Activated naive CD4-positive, alpha-beta T cell treated with anti-CD3 and anti-CD28 coated beads, Interleukin-2, amount 50 U/mL, for 24 hours (primary cell): ENCODE data around the gene ASB1.

Experiments used
- H3K27ac Mint-ChIP-seq: one replicate; pipeline ENCODE4 v1.8.0; 2021; ENCODE audit warnings: mild to moderate bottlenecking, mixed read lengths
- H3K27me3 Mint-ChIP-seq: one replicate; pipeline ENCODE4 v1.8.0; 2021; ENCODE audit warnings: mixed read lengths
- H3K36me3 Mint-ChIP-seq: one replicate; pipeline ENCODE4 v1.8.0; 2021; ENCODE audit warnings: mixed read lengths
- H3K4me1 Mint-ChIP-seq: one replicate; pipeline ENCODE4 v1.8.0; 2021; ENCODE audit warnings: mixed read lengths
- H3K4me3 Mint-ChIP-seq: one replicate; pipeline ENCODE4 v1.8.0; 2021; ENCODE audit warnings: mild to moderate bottlenecking, mixed read lengths
- H3K9me3 Mint-ChIP-seq: one replicate; pipeline ENCODE4 v1.8.0; 2021; ENCODE audit warnings: mixed read lengths

The ASB1 gene

DNA sequence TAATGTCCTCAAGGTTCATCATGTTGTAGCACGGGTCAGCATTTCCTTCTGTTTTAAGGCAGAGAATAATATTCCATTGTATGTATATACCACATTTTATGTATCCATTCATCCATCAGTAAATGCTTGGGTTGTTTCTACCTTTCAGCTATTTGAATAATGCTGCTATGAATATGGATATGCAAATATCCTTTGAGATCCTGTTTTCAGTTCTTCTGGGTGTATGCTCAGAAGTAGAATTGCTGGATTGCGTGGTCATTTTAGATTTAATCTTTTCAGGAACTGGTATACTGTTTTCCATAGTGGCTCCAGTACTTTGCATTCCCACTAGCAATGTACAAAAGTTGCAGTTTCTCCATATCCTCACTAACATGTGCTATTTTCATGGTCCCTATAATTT, 13.4 kb upstream of the ASB1 start:
- no peaks in the 10 kb centered on the region for H3K27me3 Mint-ChIP-seq

DNA sequence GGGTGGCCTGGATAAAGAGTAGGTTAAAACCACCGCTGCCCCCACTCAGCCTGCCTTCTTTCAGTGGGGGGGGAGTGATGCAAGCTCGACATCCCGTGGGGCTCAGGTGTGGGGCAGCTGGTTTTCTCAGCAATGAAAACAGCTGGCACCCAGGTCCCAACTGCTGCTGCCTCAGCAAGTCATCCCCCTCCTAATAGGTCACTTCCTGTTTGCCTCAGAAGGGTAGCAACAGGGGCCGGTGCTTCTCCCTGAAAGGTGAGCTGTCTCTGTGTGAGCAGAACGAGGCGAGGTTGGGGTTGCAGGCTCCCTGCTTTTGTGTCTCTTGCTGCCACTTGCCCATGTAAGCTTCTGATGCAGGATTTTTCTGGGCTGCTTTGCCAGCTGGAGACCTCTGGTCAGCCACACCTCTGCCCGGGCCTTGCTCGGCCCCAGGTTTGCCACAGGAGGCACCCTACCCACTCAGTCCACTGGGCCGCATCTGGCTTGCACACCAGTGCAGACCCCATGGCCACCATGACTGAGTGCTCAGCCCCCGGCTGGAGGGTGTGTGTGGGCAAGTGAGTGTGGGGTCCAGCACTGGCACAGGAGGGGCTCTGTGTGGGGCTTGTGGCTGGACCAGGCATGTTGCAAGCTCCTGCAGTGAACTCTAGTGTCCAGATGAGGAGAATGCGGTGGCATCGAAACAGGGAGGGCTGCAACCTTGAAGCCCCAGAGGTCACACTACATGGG, 11.5 kb upstream of the ASB1 start:
- Mint-ChIP-seq H3K9me3 (no peaks in the 10 kb centered on the region), H3K27ac (no peak overlapping the region), H3K4me1 (no peaks in the 10 kb centered on the region), H3K36me3 (peaks cover 3% of the 10 kb centered on the region), H3K27me3 (no peaks in the 10 kb centered on the region), H3K4me3 (no peak overlapping the region)

More for the DNA sequence above, 13.4 kb upstream of the ASB1 start:
- H3K4me3 Mint-ChIP-seq = no peak overlapping the region
- no peaks in the 10 kb centered on the region for H3K4me1 Mint-ChIP-seq
- no peak overlapping the region for H3K27ac Mint-ChIP-seq
- H3K9me3 Mint-ChIP-seq = no peaks in the 10 kb centered on the region
- H3K36me3 Mint-ChIP-seq = peaks cover 3% of the 10 kb centered on the region

DNA sequence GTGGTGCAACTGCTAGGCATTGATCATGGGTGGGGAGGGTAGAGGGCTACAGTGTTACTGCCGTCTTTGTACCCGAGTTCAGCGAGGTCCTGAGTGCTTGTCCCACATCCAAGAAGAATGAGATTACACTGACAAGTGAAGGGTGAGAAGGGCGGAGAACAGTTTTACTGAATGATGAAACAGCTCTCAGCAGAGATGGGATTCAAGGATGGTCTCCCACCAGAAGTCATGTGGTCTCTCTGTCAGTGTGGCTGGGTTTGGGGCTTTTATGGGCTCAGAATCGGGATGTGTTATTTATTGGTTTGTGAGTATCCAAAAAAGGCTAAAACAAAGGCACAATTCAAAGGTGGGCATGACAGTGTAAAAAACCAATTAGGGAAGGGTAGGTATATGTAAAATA, 10.8 kb upstream of the ASB1 start:
- no peaks in the 10 kb centered on the region for H3K27me3 Mint-ChIP-seq
- no peaks in the 10 kb centered on the region for H3K4me1 Mint-ChIP-seq
- H3K27ac Mint-ChIP-seq = no peak overlapping the region
- H3K4me3 Mint-ChIP-seq = no peak overlapping the region
- peaks cover 3% of the 10 kb centered on the region for H3K36me3 Mint-ChIP-seq
- H3K9me3 Mint-ChIP-seq = no peaks in the 10 kb centered on the region

DNA sequence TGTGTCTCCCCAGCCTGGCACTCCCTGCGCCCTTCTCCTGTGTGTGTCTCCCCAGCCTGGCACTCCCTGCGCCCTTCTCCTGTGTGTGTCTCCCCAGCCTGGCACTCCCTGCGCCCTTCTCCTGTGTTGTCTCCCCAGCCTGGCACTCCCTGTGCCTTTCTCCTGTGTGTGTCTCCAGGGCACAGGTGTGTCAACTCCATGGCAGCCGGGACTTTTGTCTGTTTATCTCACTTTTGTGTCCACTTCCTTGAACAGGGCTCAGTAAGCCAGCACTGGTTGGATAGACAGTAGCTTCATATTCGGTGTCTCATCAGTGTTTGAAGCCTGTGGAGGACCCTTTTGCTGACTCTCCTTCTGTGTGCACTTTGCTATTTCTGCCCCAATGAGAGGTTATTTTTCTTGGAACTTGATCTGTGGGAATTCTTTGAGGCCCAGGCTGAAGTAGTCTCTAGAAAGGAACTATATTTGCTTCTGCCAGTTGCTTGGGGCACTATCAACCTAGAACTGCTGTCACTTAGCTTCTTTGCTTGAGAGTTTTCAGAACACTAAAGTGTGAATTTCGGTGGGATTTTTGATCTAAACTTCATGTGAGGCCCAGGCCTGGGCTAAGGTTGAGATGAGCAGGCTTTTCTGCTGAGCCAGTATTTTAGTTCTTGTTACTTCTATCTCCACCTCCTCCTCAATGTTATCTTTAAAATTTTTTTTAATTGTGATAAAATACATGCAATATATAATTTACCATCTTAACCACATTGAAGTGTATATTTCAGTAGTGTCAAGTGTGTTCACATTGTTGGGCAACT, 8.3 kb upstream of the ASB1 start:
- Mint-ChIP-seq H3K9me3 (no peaks in the 10 kb centered on the region), H3K27me3 (no peaks in the 10 kb centered on the region), H3K4me3 (no peak overlapping the region), H3K36me3 (peaks cover 3% of the 10 kb centered on the region), H3K27ac (no peak overlapping the region), H3K4me1 (no peaks in the 10 kb centered on the region)

DNA sequence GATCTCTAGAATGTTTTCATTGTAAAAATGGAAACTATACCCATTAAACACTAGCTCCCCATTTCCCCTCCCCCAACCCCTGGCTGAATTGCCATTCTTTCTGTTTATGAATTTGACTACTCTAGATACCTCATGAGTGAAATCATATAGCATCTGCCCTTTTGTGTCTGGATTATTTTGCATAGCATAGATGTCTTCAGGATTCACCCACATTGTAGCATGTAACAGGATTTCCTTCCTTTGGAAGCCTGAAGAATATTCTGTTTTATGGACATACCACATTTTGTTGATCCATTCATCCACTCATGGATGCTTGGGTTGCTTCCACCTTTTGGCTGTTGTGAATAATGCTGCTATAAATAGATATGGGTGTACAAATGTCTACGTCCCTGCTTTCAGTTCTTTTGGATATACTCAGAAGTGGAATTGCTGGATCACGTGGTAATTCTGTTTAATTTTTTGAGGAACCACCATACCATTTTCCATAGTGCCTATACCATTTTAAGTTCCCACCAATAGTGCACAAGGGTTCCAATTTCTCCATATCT, 7.7 kb upstream of the ASB1 start:
- Mint-ChIP-seq H3K9me3 (no peaks in the 10 kb centered on the region), H3K4me3 (no peak overlapping the region), H3K36me3 (peaks cover 3% of the 10 kb centered on the region), H3K27me3 (no peaks in the 10 kb centered on the region), H3K4me1 (no peaks in the 10 kb centered on the region), H3K27ac (no peak overlapping the region)

DNA sequence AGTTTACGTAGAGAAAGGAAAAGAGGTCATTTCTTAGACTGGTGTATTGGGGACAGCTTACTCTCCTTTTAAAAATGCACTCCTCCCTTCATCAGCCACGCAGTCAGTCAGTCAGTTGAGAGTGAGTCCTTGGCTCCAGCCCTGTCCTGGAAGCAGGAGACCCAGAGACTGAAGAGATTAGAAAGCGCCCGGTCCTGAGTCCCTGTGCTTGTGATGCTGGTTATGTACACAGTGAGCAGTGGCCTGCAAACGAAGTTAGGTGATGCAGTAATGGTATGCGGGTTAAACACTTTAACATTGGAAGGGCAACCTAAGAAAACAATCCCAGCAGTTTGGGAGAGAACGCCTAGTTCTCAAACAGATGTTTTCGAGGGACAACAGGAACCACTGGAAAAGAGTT, 6.3 kb upstream of the ASB1 start:
- H3K9me3 Mint-ChIP-seq = no peaks in the 10 kb centered on the region
- peaks cover 3% of the 10 kb centered on the region for H3K36me3 Mint-ChIP-seq
- H3K4me1 Mint-ChIP-seq = peaks cover 2% of the 10 kb centered on the region
- no peak overlapping the region for H3K4me3 Mint-ChIP-seq
- no peak overlapping the region for H3K27ac Mint-ChIP-seq
- H3K27me3 Mint-ChIP-seq = no peaks in the 10 kb centered on the region

DNA sequence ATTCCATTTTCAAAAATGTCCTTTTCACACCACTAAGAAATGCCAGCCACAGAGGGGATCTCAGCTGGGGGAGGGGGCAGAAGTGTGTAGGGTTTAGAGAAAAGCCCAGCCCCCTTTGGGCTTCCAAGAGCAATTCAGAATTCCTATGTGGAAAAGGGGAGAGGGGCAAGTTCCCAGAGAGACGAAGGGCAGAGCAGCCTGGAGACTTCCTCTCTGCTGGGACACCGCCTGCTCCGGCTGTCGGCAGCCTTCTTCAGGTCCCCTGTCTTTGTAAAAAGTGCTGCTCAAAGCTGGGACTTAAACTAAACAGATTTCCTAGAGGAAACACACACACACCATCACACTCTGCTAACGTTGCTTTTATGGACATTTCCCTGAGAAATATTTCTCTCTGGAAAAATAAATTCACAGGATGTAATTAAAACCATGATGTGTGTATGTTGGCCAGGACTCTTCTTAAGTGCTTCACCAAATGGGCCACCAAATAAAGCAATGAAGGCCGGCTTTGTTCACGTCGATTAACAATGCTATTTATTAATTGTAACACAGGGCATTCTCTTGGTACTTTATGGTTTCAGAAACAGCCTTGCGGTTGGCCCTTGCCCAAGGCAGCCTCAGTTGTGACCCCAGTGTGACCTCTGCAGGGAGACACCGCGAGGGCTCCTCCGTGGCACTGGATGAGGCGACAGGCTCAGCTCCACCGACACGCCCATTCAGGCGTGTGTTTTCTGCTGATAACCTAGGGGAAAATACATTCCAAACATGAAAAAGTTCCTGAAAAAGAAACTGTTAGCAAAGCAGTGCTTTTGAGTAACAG, 5.6 kb upstream of the ASB1 start:
- Mint-ChIP-seq H3K27me3 (no peaks in the 10 kb centered on the region), H3K27ac (no peak overlapping the region), H3K4me1 (peaks cover 6% of the 10 kb centered on the region), H3K36me3 (peaks cover 3% of the 10 kb centered on the region), H3K9me3 (no peaks in the 10 kb centered on the region), H3K4me3 (no peak overlapping the region)

DNA sequence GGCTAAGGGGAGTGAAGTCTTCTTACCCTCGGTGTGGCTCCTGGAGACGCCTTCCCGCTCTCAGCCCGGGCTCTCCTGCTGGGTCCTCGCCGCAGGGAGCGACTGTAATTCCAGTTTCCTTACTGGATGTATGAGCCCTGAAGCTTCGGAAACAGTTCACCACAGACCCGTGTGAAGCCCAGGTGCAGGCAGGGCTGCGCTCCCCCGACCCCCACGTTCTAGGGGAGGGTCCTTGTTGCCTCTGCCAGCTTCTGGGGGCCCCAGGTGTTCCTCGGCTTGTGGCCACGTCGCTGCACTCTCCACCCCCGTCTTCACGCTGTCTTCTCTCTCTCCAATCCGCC, 5.1 kb upstream of the ASB1 start:
- Mint-ChIP-seq H3K27me3 (no peaks in the 10 kb centered on the region), H3K27ac (no peak overlapping the region), H3K9me3 (no peaks in the 10 kb centered on the region), H3K4me1 (peaks cover 8% of the 10 kb centered on the region), H3K4me3 (no peak overlapping the region), H3K36me3 (peaks cover 2% of the 10 kb centered on the region)

DNA sequence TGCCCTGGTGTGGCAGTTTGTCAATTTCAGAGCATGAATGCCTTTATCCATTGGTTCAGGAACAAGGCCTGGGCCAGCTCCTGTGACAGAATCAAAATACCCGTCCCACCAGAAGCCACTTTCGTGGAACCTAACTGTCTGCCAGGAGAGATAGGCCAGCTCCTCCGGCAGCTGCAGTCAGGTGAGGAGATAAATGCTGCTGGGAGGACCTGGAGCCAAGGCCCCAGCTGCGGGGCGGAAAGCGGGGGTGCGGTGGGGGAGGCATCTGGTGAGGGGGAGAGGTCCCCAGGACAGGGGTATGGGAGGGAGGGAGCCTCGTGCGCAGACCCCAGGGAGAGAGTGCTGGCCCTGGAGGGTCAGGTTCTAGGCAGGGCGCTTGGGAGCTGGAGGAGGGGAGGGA, 4.4 kb upstream of the ASB1 start:
- H3K9me3 Mint-ChIP-seq = no peaks in the 10 kb centered on the region

DNA sequence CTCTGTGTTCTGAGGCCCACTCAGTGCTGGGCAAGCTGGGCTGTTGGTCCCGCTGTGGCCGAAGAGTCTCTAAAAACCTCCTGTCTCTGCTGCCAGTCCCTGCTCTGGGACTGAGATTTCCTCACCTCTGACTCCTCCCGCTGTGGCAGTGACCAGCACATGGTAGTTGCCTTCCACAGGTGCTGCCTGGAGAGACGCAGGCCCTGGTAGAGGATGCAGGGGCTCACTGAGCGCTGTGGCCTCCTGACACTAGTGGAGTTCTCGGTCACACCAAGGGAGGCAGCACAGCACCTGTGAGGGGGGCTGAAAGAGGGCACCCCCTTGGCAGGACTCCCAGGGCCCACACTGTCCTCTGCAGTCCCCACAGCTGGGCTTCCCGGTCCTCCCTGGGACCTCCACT, 3.8 kb upstream of the ASB1 start:
- Mint-ChIP-seq H3K9me3 (no peaks in the 10 kb centered on the region), H3K27me3 (no peaks in the 10 kb centered on the region), H3K4me3 (no peak overlapping the region), H3K27ac (no peak overlapping the region), H3K36me3 (no peaks in the 10 kb centered on the region), H3K4me1 (peaks cover 14% of the 10 kb centered on the region)

More for the DNA sequence above, 4.4 kb upstream of the ASB1 start:
- Mint-ChIP-seq H3K36me3 (no peaks in the 10 kb centered on the region), H3K27me3 (no peaks in the 10 kb centered on the region), H3K27ac (no peak overlapping the region), H3K4me1 (peaks cover 8% of the 10 kb centered on the region), H3K4me3 (no peak overlapping the region)

DNA sequence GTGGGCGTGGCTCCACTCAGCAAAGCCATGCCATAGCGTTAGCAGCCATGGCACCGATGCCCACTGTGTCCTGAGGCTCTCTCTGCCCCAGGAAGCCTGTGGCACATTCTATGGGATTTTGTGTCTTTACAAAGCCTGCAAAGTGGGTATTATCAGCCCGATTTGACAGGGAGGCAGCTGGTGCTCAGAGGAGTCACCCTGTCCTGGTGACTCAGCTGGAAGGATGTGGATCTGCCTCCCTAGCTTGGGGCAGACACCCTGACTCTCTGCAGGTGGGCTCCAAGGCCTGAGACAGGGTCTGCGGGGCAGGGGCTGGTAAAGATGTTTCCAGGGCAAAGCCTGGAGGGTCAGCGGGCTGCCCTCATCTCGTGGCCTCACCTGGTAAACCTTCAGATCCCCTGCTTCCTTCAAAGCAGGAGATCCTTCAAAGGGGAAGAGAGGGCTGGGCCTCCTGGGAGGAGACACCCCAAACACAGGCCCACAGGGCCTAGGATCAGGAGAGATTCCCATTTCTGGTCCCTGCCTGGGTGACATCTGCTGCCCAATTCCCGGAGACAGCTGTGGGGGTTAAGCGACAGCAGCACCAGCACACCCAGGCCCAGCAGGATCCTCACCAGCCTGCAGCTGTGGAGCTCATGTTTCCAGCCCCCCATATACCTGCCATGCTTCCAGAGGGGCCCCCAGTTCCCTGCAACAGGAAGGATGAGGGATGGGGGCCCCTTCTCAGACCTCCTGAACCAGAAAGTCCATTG, 3.0 kb upstream of the ASB1 start:
- H3K9me3 Mint-ChIP-seq = no peaks in the 10 kb centered on the region
- H3K27ac Mint-ChIP-seq = no peak overlapping the region
- H3K4me3 Mint-ChIP-seq = no peak overlapping the region
- no peaks in the 10 kb centered on the region for H3K36me3 Mint-ChIP-seq
- peaks cover 22% of the 10 kb centered on the region for H3K4me1 Mint-ChIP-seq
- no peaks in the 10 kb centered on the region for H3K27me3 Mint-ChIP-seq

DNA sequence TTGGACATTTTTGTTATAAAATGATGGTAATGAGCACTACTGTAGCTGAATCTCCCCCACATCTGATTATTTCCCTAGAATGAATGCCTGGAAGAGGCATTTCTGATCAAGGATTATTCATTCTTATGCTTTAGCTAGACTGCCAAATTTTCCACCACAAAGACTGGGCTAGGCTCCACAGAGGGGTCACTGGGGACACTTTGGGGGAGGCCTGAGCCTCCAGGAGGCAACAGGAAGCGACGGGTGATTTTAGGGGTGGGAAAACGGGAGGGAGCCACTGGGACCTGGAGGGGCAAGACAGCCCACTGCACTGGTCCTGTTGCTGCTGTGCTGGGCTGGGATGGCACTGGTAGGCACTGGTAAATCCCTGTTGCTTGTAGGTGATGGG, 2.4 kb upstream of the ASB1 start:
- H3K36me3 Mint-ChIP-seq = peaks cover under 1% of the 10 kb centered on the region
- H3K4me3 Mint-ChIP-seq = no peak overlapping the region
- no peaks in the 10 kb centered on the region for H3K9me3 Mint-ChIP-seq
- H3K4me1 Mint-ChIP-seq = peaks cover 28% of the 10 kb centered on the region
- H3K27ac Mint-ChIP-seq = peak overlapping the region; percentile 80
- no peaks in the 10 kb centered on the region for H3K27me3 Mint-ChIP-seq

DNA sequence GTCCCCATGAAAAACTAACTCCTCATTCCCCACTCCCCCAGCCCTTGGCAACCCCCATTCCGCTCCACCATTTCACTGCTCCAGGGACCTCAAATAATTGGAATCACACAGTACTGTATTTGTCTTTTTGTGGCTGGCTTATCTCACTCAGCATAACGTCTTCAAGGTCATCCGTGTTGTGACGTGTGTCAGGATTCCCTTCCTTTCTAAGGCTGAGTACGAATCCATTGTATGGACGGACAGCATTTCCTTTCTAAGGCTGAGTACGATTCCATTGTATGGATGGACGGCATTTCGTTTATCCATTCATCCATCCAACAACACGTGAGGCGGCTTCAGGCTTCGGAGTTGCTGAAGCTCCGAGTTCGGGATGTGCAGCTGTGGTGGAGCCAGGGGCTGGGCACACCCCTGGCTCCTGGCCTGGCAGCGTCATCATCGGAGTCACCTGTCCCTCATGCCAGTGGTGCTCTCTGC, 1.2 kb upstream of the ASB1 start:
- Mint-ChIP-seq H3K27ac (peak overlapping the region; percentile 68), H3K4me3 (peak overlapping the region; percentile 52), H3K4me1 (peaks cover 38% of the 10 kb centered on the region), H3K9me3 (no peaks in the 10 kb centered on the region), H3K36me3 (peaks cover 9% of the 10 kb centered on the region), H3K27me3 (no peaks in the 10 kb centered on the region)

DNA sequence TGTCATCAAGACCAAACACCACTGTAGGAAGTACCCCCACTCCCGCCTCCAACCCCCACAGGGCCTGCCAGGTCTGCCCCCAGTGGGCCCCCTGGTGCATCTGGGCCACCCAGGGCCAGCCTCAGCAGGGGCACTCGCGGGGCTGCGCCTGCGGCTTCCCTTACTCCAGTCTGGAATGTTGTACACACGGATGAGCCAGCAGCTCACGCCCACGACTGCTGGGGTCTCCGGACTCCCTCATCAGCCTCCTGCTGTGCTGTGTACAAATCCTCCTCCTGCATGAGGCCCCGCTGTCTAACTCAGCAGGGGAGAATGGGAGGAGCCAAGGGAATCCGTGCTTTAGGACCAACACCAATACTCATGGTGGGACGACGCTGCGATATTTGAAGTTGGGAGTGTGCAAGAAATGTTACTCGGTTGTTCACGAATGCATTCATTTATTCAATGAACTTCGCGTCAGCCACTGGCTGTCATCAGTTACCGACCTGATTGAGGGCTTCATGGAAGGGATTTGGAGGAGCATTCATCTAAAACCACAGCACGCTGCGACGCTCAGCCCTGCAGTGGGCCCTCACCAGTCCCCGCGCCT, 654 bp upstream of the ASB1 start:
- Mint-ChIP-seq H3K4me3 (peak overlapping the region; percentile 91), H3K9me3 (no peaks in the 10 kb centered on the region), H3K36me3 (peaks cover 11% of the 10 kb centered on the region), H3K27me3 (no peaks in the 10 kb centered on the region), H3K4me1 (peaks cover 43% of the 10 kb centered on the region), H3K27ac (peak overlapping the region; percentile 88)
